Tibial nerve (tissue), 4 donors: ENCODE data around the gene TGFB1I1.

Source experiments
- CTCF ChIP-seq, 5 experiments: fragments of 200-600 bp in 3 of 5; fragments of 450-650 bp in 2 of 5; sonication (generic) in 3 of 5; IDR thresholded peaks; one replicate each; pipeline ENCODE4 v1.5.1; 2016 to 2019; ENCODE audit warnings: antibody characterized with exemption in 5 of 5, mild to moderate bottlenecking in 3 of 5, moderate library complexity in 2 of 5
- EP300 ChIP-seq, 2 donors: sonication (generic); formaldehyde crosslinking; IDR thresholded peaks; one replicate each; pipeline ENCODE4 v1.6.1; 2017; ENCODE audit warnings: antibody characterized with exemption in 2 of 2, mild to moderate bottlenecking in 1 of 2

- no peak for TF ChIP-seq EP300 (IDR thresholded peaks at IDR 0.05)
- no peak for TF ChIP-seq CTCF (IDR thresholded peaks at IDR 0.05)
These were observed 7.1 kb upstream of the TGFB1I1 start for GRCh38 chr16:31464781-31465260.
